AG04449 (cell line): ENCODE measurements around the gene FOXN3.

ENCODE experiments used
- CTCF ChIA-PET: fragments of 350-600 bp; formaldehyde crosslinking; extraction: SDS; loops from one replicate; lab custom pipeline; 2021; ENCODE audit warnings: antibody characterized with exemption; lab: Yijun Ruan, JAX
- POLR2A ChIA-PET: fragments of 400-600, 350-600 bp; formaldehyde crosslinking; extraction: SDS; loops from one replicate; lab custom pipeline; 2020; ENCODE audit warnings: antibody characterized with exemption, inconsistent platforms; lab: Yijun Ruan, JAX
- DNase-seq: peaks from one replicate; pipeline ENCODE4 v3.0.0-alpha.2; 2010; ENCODE audit warnings: low read depth, low spot score
- H3K4me3 ChIP-seq: 2 replicates; pipeline ENCODE4 v1.5.1; 2011; ENCODE audit warnings: low read depth, mild to moderate bottlenecking, control low read depth, low read length
- CTCF ChIP-seq: IDR thresholded peaks from one replicate; pipeline ENCODE4 v1.5.1; 2011; ENCODE audit warnings: mild to moderate bottlenecking, moderate library complexity, low read length, control low read depth, inconsistent platforms; ENCODE audit not compliant: insufficient read depth; ENCODE audit errors: missing control alignments

Gene FOXN3

GRCh38 chr14:89141862-89142261, 275.2 kb downstream of the FOXN3 start:
- ChIA-PET POLR2A (no interaction called here), CTCF (no interaction called here)
- H3K4me3 ChIP-seq, result no peak overlapping the region
- DNase-seq, result no peak
- no peak for TF ChIP-seq CTCF

- no peak for TF ChIP-seq CTCF
- no peak for DNase-seq
- ChIA-PET POLR2A (no interaction called here), CTCF (no interaction called here)
- no peak overlapping the region for H3K4me3 ChIP-seq
These were observed 276.7 kb downstream of the FOXN3 start for GRCh38 chr14:89140326-89140725.

GRCh38 chr14:89139404-89140247, 277.4 kb downstream of the FOXN3 start:
- H3K4me3 ChIP-seq, result no peak overlapping the region
- CTCF ChIA-PET, result no interaction called here
- POLR2A ChIA-PET, result no interaction called here
- TF ChIP-seq CTCF, result no peak
- no peak for DNase-seq

- H3K4me3 ChIP-seq, result no peak overlapping the region
- ChIA-PET POLR2A (no interaction called here), CTCF (no interaction called here)
- no peak for DNase-seq
- no peak for TF ChIP-seq CTCF
These were observed 278.2 kb downstream of the FOXN3 start for GRCh38 chr14:89138846-89139245.

GRCh38 chr14:89137526-89138163, 279.4 kb downstream of the FOXN3 start:
- CTCF ChIA-PET, result interaction anchor here (1.3 to 1.4 kb wide), 2 partner anchors 9 to 111 kb away, joined by 4 read pairs; no protein-coding TSS in a partner anchor
- no peak overlapping the region for H3K4me3 ChIP-seq
- POLR2A ChIA-PET, result no interaction called here
- no peak for TF ChIP-seq CTCF
- DNase-seq, result peak; percentile 57

- CTCF ChIA-PET, result no interaction called here
- no peak overlapping the region for H3K4me3 ChIP-seq
- TF ChIP-seq CTCF, result no peak
- no peak for DNase-seq
- POLR2A ChIA-PET, result no interaction called here
These were observed 280.4 kb downstream of the FOXN3 start for GRCh38 chr14:89136587-89136986.
